Small intestine (tissue), 7 donors: Measurements from ENCODE around the gene ADIPOR2. TPM values are rescaled to one million over a fixed set of nuclear protein-coding genes. Genes with fewer than 3 reads are reported as not detected.

Source experiments
- DNase-seq, 2 donors: peaks; one replicate each; pipeline versions ENCODE4 v3.0.0 to v3.0.0-alpha.2; 2013
- FAIRE-seq: peaks from 2 replicates; lab custom pipeline; 2012; peaks lifted over from hg19 to GRCh38; lab: Jason Lieb, UNC
- H3K27ac ChIP-seq, 3 donors: one replicate each; pipeline ENCODE4 v1.5.1; 2013; ENCODE audit warnings: low read length in 2 of 3, mild to moderate bottlenecking in 2 of 3, control low read depth in 1 of 3, inconsistent platforms in 1 of 3, low read depth in 1 of 3, moderate library complexity in 1 of 3
- H3K27me3 ChIP-seq, 3 donors: one replicate each; pipeline ENCODE4 v1.6.1; 2013; ENCODE audit warnings: low read length in 3 of 3, inconsistent platforms in 1 of 3; ENCODE audit not compliant: control insufficient read depth in 3 of 3, insufficient read depth in 3 of 3
- H3K36me3 ChIP-seq, 3 donors: one replicate each; pipeline ENCODE4 v1.6.1; 2013; ENCODE audit warnings: low read length in 3 of 3, inconsistent platforms in 1 of 3, low read depth in 1 of 3, mild to moderate bottlenecking in 1 of 3, moderate library complexity in 1 of 3; ENCODE audit not compliant: control insufficient read depth in 3 of 3, insufficient read depth in 2 of 3
- H3K4me1 ChIP-seq, 3 donors: one replicate each; pipeline ENCODE4 v1.6.1; 2013; ENCODE audit warnings: low read length in 2 of 3, inconsistent platforms in 1 of 3, low read depth in 1 of 3, mild to moderate bottlenecking in 1 of 3, moderate library complexity in 1 of 3; ENCODE audit not compliant: control insufficient read depth in 3 of 3, insufficient read depth in 2 of 3
- H3K4me3 ChIP-seq, 3 donors: one replicate each; pipeline ENCODE4 v1.5.1; 2013; ENCODE audit warnings: low read length in 3 of 3, control low read depth in 1 of 3, inconsistent platforms in 1 of 3, low read depth in 1 of 3, mild to moderate bottlenecking in 1 of 3, moderate library complexity in 1 of 3
- H3K9me3 ChIP-seq, 2 donors: one replicate each; pipeline ENCODE4 v1.6.1; 2013; ENCODE audit warnings: low read depth in 1 of 2, low read length in 1 of 2; ENCODE audit not compliant: control insufficient read depth in 2 of 2, insufficient read depth in 1 of 2
- WGBS, 3 donors: extraction: QIAGEN DNeasy Blood & Tissue Kit; methylation state at CpG; one replicate each; pipeline ENCODE4 v1.1.7; 2013; 5-methylcytosine and 5-hydroxymethylcytosine counted together
- polyA plus RNA-seq, 4 donors: library from polyadenylated mRNA; stranded (reverse) in 3 of 4; unstranded in 1 of 4; fragments of 200-250 nt in 3 of 4; fragments of 120-200 nt in 1 of 4; gene quantifications; one replicate each; pipeline versions ENCODE4 v1.2.1 to v1.2.3, GENCODE V29; 2013
- donor health status: healthy with polysubstance abuse.
- donor health status: control.
- donor health status: control.
- donor health status: Bipolar disorder and iron deficiency.
- donor health status: healthy.

The ADIPOR2 gene
- polyA plus RNA-seq, 4 donors: 35.6 to 57.3 (median 48.9) TPM

- Histone ChIP-seq H3K36me3 (peaks cover 0 to 17% (median 0%) of the 10 kb centered on the region in 3 donors), H3K27me3 (no peaks in the 10 kb centered on the region), H3K4me1 (peaks cover 0 to 1% (median 0%) of the 10 kb centered on the region in 3 donors), H3K9me3 (peaks cover 0 to 21% of the 10 kb centered on the region in 2 donors), H3K27ac (no peak overlapping the region), H3K4me3 (no peak overlapping the region)
- FAIRE-seq: no peak
- DNase-seq: no peak
- 82 to 90% (median 88%) methylated on average over 3 of the region's 3 CpGs for WGBS, 3 donors
These were observed 59.4 kb downstream of the ADIPOR2 start for GRCh38 chr12:1750300-1750699.

GRCh38 chr12:1758376-1758775, 67.5 kb downstream of the ADIPOR2 start:
- H3K27me3 ChIP-seq: no peaks in the 10 kb centered on the region
- DNase-seq (no peak), FAIRE-seq (no peak)
- H3K36me3 ChIP-seq: peaks cover 0 to 26% (median 11%) of the 10 kb centered on the region in 3 donors
- peaks cover 0 to 1% (median 0%) of the 10 kb centered on the region in 3 donors for H3K4me1 ChIP-seq
- no peaks in the 10 kb centered on the region for H3K9me3 ChIP-seq
- WGBS, 3 donors: 88 to 94% (median 92%) methylated on average over 2 of the region's 2 CpGs
- H3K27ac ChIP-seq: no peak overlapping the region
- H3K4me3 ChIP-seq: no peak overlapping the region

- H3K27me3 ChIP-seq: no peaks in the 10 kb centered on the region
- peaks cover 0 to 1% (median 0%) of the 10 kb centered on the region in 3 donors for H3K4me1 ChIP-seq
- peaks cover 0 to 29% (median 11%) of the 10 kb centered on the region in 3 donors for H3K36me3 ChIP-seq
- no peak overlapping the region for H3K4me3 ChIP-seq
- FAIRE-seq: no peak
- no peak for DNase-seq
- no peaks in the 10 kb centered on the region for H3K9me3 ChIP-seq
- WGBS, 3 donors: 57 to 66% (median 63%) methylated on average over 4 of the region's 4 CpGs
- H3K27ac ChIP-seq: no peak overlapping the region
These were observed 68.0 kb downstream of the ADIPOR2 start for GRCh38 chr12:1758887-1759286.

- peak in 1 of 2 donors; percentile 49 for DNase-seq
- no peak overlapping the region for H3K4me3 ChIP-seq
- H3K27me3 ChIP-seq: no peaks in the 10 kb centered on the region
- FAIRE-seq: no peak
- peaks cover 0 to 19% (median 11%) of the 10 kb centered on the region in 3 donors for H3K36me3 ChIP-seq
- H3K27ac ChIP-seq: no peak overlapping the region
- WGBS, 3 donors: 80 to 92% (median 91%) methylated on average over 2 of the region's 2 CpGs
- H3K9me3 ChIP-seq: no peaks in the 10 kb centered on the region
- no peaks in the 10 kb centered on the region for H3K4me1 ChIP-seq
These were observed 69.9 kb downstream of the ADIPOR2 start for GRCh38 chr12:1760566-1761382.

GRCh38 chr12:1761857-1762256, 71.0 kb downstream of the ADIPOR2 start:
- Histone ChIP-seq H3K36me3 (peaks cover 0 to 15% (median 7%) of the 10 kb centered on the region in 3 donors), H3K4me3 (no peak overlapping the region), H3K9me3 (no peaks in the 10 kb centered on the region), H3K4me1 (peaks cover 0 to 2% (median 0%) of the 10 kb centered on the region in 3 donors), H3K27ac (no peak overlapping the region), H3K27me3 (no peaks in the 10 kb centered on the region)
- no peak for FAIRE-seq
- DNase-seq: no peak
- WGBS, 3 donors: 80 to 96% (median 82%) methylated on average over 3 of the region's 3 CpGs

GRCh38 chr12:1763153-1763552, 72.3 kb downstream of the ADIPOR2 start:
- Histone ChIP-seq H3K4me1 (peaks cover 0 to 2% (median 0%) of the 10 kb centered on the region in 3 donors), H3K4me3 (no peak overlapping the region), H3K27me3 (no peaks in the 10 kb centered on the region), H3K9me3 (no peaks in the 10 kb centered on the region), H3K27ac (no peak overlapping the region), H3K36me3 (peaks cover 0 to 10% (median 0%) of the 10 kb centered on the region in 3 donors)
- no peak for FAIRE-seq
- no peak for DNase-seq
- WGBS, 3 donors: 88 to 90% (median 88%) methylated on average over 2 of the region's 2 CpGs

GRCh38 chr12:1766110-1766509, 75.2 kb downstream of the ADIPOR2 start:
- Histone ChIP-seq H3K4me1 (peaks cover 0 to 2% (median 0%) of the 10 kb centered on the region in 3 donors), H3K27me3 (no peaks in the 10 kb centered on the region), H3K27ac (no peak overlapping the region), H3K9me3 (no peaks in the 10 kb centered on the region), H3K4me3 (no peak overlapping the region), H3K36me3 (peaks cover 0 to 15% (median 0%) of the 10 kb centered on the region in 3 donors)
- 89 to 95% (median 92%) methylated on average over 1 of the region's 1 CpG for WGBS, 3 donors
- FAIRE-seq: no peak
- no peak for DNase-seq

GRCh38 chr12:1767407-1768090, 76.7 kb downstream of the ADIPOR2 start:
- H3K27ac ChIP-seq: no peak overlapping the region
- peak; percentile 19 for FAIRE-seq
- peaks cover 0 to 12% (median 0%) of the 10 kb centered on the region in 3 donors for H3K36me3 ChIP-seq
- peaks cover 0 to 2% (median 0%) of the 10 kb centered on the region in 3 donors for H3K4me1 ChIP-seq
- no peaks in the 10 kb centered on the region for H3K9me3 ChIP-seq
- 88 to 97% (median 90%) methylated on average over 1 of the region's 1 CpG for WGBS, 3 donors
- H3K27me3 ChIP-seq: no peaks in the 10 kb centered on the region
- no peak overlapping the region for H3K4me3 ChIP-seq
- DNase-seq: no peak
